Measurements from ENCODE around the gene ACTL6B. TPM values are rescaled to one million over a fixed set of nuclear protein-coding genes. Genes with fewer than 3 reads are reported as not detected.

The ACTL6B gene
- total and polyA plus RNA-seq, 4 donors, result not detected

DNA sequence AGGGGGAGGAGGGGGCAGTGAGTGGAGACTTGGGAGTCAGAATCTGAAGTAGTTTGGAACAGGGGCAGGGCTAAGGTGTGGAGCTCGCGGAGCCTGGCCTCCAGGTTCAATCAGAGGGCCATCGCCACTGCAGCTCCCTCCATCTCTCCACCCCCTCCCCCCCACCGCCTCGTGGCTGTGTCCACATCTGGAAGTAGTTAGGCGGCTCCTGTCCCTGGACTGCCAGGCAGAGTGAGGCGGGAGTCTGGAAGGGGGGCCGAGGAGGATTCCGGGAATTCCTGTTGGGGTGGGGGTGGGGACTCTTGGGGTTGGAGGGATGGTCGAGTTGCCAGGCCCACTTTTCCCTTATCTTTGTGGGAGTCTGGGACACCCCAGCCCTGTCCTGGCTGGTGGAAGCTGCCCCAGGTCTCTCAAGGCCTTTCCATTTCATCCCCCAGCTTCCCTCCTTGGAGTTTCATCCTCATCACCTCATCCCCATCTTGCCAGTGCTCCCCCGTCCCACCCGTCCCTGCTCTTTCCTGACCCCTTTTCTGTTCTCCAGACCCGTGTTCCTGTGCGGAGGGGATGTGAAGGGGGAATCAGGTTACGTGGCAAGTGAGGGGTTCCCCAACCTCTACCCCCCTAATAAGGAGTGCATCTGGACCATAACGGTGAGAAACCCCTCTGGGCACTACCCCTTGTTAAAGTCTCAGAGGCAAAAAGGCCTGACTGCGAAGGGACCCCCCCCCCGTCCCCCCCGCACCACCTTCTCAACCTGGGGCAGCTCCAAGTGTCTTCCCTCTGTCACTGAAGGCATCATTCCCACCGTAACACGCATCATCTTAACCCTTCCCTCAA, 53.1 kb downstream of the ACTL6B start (continued):
- TF ChIP-seq, protein P1, sequence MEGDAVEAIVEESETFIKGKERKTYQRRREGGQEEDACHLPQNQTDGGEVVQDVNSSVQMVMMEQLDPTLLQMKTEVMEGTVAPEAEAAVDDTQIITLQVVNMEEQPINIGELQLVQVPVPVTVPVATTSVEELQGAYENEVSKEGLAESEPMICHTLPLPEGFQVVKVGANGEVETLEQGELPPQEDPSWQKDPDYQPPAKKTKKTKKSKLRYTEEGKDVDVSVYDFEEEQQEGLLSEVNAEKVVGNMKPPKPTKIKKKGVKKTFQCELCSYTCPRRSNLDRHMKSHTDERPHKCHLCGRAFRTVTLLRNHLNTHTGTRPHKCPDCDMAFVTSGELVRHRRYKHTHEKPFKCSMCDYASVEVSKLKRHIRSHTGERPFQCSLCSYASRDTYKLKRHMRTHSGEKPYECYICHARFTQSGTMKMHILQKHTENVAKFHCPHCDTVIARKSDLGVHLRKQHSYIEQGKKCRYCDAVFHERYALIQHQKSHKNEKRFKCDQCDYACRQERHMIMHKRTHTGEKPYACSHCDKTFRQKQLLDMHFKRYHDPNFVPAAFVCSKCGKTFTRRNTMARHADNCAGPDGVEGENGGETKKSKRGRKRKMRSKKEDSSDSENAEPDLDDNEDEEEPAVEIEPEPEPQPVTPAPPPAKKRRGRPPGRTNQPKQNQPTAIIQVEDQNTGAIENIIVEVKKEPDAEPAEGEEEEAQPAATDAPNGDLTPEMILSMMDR (IDR thresholded peaks at IDR 0.05; ENCODE audit: low read depth, low read length, missing input control), result no peak
- no peak for TF ChIP-seq JUND (IDR thresholded peaks at IDR 0.05)
- no peak for TF ChIP-seq TAF1 (conservative IDR thresholded peaks at IDR 0.05)

GRCh38 chr7:100600730-100601038, 55.6 kb downstream of the ACTL6B start:
- H3K27ac ChIP-seq (ENCODE audit: low read depth in 1 of 2, low read length in 2 of 2), result no peak overlapping the region

GRCh38 chr7:100599911-100600729, 56.1 kb downstream of the ACTL6B start:
- Histone ChIP-seq H3K27me3 (ENCODE audit: control insufficient read depth in 4 of 4, insufficient read depth in 4 of 4, low read length in 3 of 4) (no peaks in the 10 kb centered on the region), H3K4me1 (ENCODE audit: control insufficient read depth in 4 of 4, insufficient read depth in 4 of 4, low read length in 3 of 4) (peaks cover 5 to 30% (median 16%) of the 10 kb centered on the region in 4 donors), H3K36me3 (ENCODE audit: control insufficient read depth in 4 of 4, insufficient read depth in 3 of 4, low read depth in 1 of 4, low read length in 3 of 4) (no peaks in the 10 kb centered on the region), H3K9me3 (ENCODE audit: control insufficient read depth in 4 of 4, low read length in 3 of 4) (no peaks in the 10 kb centered on the region), H3K4me3 (ENCODE audit: low read depth in 1 of 3, low read length in 3 of 3) (no peak overlapping the region), H3K9ac (ENCODE audit: low read depth in 1 of 2, low read length in 2 of 2) (no peak overlapping the region), H3K27ac (ENCODE audit: low read depth in 1 of 2, low read length in 2 of 2) (no peak overlapping the region)
- TF ChIP-seq RAD21 (IDR thresholded peaks at IDR 0.05) (no peak), EGR1 (IDR thresholded peaks at IDR 0.05; ENCODE audit: low read depth in 2 of 2) (no peak), SP1 (IDR thresholded peaks at IDR 0.05) (no peak), TAF1 (conservative IDR thresholded peaks at IDR 0.05) (no peak), NR2F2 (IDR thresholded peaks at IDR 0.05) (no peak), FOXA1 (IDR thresholded peaks at IDR 0.05) (no peak), MAX (IDR thresholded peaks at IDR 0.05) (no peak), JUND (IDR thresholded peaks at IDR 0.05) (no peak), HNF4G (IDR thresholded peaks at IDR 0.05) (no peak), GABPA (IDR thresholded peaks at IDR 0.05 in 1 of 2, conservative IDR thresholded peaks at IDR 0.05 in 1 of 2) (no peak), HNF4A (conservative IDR thresholded peaks at IDR 0.05) (no peak), FOXA2 (IDR thresholded peaks at IDR 0.05) (no peak)
- TF ChIP-seq, protein P1 (IDR thresholded peaks at IDR 0.05; ENCODE audit: low read depth, low read length, missing input control), result no peak
- TF ChIP-seq, protein P2, sequence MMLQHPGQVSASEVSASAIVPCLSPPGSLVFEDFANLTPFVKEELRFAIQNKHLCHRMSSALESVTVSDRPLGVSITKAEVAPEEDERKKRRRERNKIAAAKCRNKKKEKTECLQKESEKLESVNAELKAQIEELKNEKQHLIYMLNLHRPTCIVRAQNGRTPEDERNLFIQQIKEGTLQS (IDR thresholded peaks at IDR 0.05), result no peak
- TF ChIP-seq, protein P3, sequence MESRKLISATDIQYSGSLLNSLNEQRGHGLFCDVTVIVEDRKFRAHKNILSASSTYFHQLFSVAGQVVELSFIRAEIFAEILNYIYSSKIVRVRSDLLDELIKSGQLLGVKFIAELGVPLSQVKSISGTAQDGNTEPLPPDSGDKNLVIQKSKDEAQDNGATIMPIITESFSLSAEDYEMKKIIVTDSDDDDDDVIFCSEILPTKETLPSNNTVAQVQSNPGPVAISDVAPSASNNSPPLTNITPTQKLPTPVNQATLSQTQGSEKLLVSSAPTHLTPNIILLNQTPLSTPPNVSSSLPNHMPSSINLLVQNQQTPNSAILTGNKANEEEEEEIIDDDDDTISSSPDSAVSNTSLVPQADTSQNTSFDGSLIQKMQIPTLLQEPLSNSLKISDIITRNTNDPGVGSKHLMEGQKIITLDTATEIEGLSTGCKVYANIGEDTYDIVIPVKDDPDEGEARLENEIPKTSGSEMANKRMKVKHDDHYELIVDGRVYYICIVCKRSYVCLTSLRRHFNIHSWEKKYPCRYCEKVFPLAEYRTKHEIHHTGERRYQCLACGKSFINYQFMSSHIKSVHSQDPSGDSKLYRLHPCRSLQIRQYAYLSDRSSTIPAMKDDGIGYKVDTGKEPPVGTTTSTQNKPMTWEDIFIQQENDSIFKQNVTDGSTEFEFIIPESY (IDR thresholded peaks at IDR 0.05), result no peak
- WGBS, result 85% methylated on average over 18 of the region's 18 CpGs
- no peak for DNase-seq (ENCODE audit: low spot score)

More at GRCh38 chr7:100600730-100601038, 55.6 kb downstream of the ACTL6B start:
- H3K27me3 ChIP-seq (ENCODE audit: control insufficient read depth in 4 of 4, insufficient read depth in 4 of 4, low read length in 3 of 4), result no peaks in the 10 kb centered on the region
- no peak overlapping the region for H3K4me3 ChIP-seq (ENCODE audit: low read depth in 1 of 3, low read length in 3 of 3)
- no peaks in the 10 kb centered on the region for H3K9me3 ChIP-seq (ENCODE audit: control insufficient read depth in 4 of 4, low read length in 3 of 4)
- no peak for TF ChIP-seq FOXA1 (IDR thresholded peaks at IDR 0.05)
- TF ChIP-seq NR2F2 (IDR thresholded peaks at IDR 0.05), result no peak
- TF ChIP-seq TAF1 (conservative IDR thresholded peaks at IDR 0.05), result no peak
- no peak for DNase-seq (ENCODE audit: low spot score)
- 95% methylated on average over 9 of the region's 9 CpGs for WGBS
- peaks cover 8 to 36% (median 19%) of the 10 kb centered on the region in 4 donors for H3K4me1 ChIP-seq (ENCODE audit: control insufficient read depth in 4 of 4, insufficient read depth in 4 of 4, low read length in 3 of 4)
- no peak overlapping the region for H3K9ac ChIP-seq (ENCODE audit: low read depth in 1 of 2, low read length in 2 of 2)
- H3K36me3 ChIP-seq (ENCODE audit: control insufficient read depth in 4 of 4, insufficient read depth in 3 of 4, low read depth in 1 of 4, low read length in 3 of 4), result no peaks in the 10 kb centered on the region

All from liver (tissue), 9 donors.